Loucy (cell line): ENCODE results near the gene ROBO4.

Source experiments
- H2AFZ ChIP-seq: fragments of 200-600 bp; sonication (generic); 2 replicates; pipeline ENCODE4 v1.6.0; 2016; ENCODE audit warnings: antibody characterized with exemption, mild to moderate bottlenecking, low read length, moderate library complexity
- H3F3A ChIP-seq: fragments of 200-600 bp; 2 replicates; pipeline ENCODE4 v1.6.0; 2016; ENCODE audit warnings: antibody characterized with exemption, low read depth, mild to moderate bottlenecking
- H3K27me3 ChIP-seq: fragments of 200-600 bp; sonication (generic); 2 replicates; pipeline ENCODE4 v1.6.1; 2014; ENCODE audit warnings: low read length, mild to moderate bottlenecking; ENCODE audit not compliant: insufficient read depth, poor library complexity, severe bottlenecking
- H3K36me3 ChIP-seq: fragments of 200-600 bp; sonication (generic); 2 replicates; pipeline ENCODE4 v1.6.1; 2016; ENCODE audit warnings: low read length; ENCODE audit not compliant: insufficient read depth
- H3K4me1 ChIP-seq: fragments of 200-600 bp; sonication (generic); 2 replicates; pipeline ENCODE4 v1.5.1; 2014; ENCODE audit warnings: low read length, mild to moderate bottlenecking; ENCODE audit not compliant: insufficient read depth, poor library complexity, severe bottlenecking
- H3K4me2 ChIP-seq: fragments of 200-600 bp; sonication (generic); 2 replicates; pipeline ENCODE4 v1.6.0; 2014; ENCODE audit warnings: antibody characterized with exemption, low read length, low read depth, mild to moderate bottlenecking; ENCODE audit not compliant: poor library complexity, severe bottlenecking
- H3K4me3 ChIP-seq: fragments of 200-600 bp; sonication (generic); 2 replicates; pipeline ENCODE4 v1.5.1; 2014; ENCODE audit warnings: low read length, mild to moderate bottlenecking, mixed read lengths; ENCODE audit not compliant: poor library complexity, severe bottlenecking
- H3K79me2 ChIP-seq: fragments of 200-600 bp; sonication (generic); 2 replicates; pipeline ENCODE4 v1.6.1; 2014; ENCODE audit warnings: low read length; ENCODE audit not compliant: insufficient read depth
- H3K9ac ChIP-seq: fragments of 200-600 bp; sonication (generic); 2 replicates; pipeline ENCODE4 v1.6.0; 2014; ENCODE audit warnings: mild to moderate bottlenecking, low read depth, low read length, moderate library complexity; ENCODE audit not compliant: poor library complexity, severe bottlenecking
- H3K9me2 ChIP-seq: fragments of 200-600 bp; sonication (generic); replicated peaks from 2 replicates; pipeline ENCODE4 v1.6.1; 2016; ENCODE audit warnings: low read depth, low read length, mixed read lengths
- H3K9me3 ChIP-seq: fragments of 200-600 bp; sonication (generic); 2 replicates; pipeline ENCODE4 v1.6.1; 2014; ENCODE audit warnings: mild to moderate bottlenecking, antibody characterized with exemption, low read length, low read depth; ENCODE audit not compliant: insufficient read depth
- H4K20me1 ChIP-seq: fragments of 200-600 bp; sonication (generic); 2 replicates; pipeline ENCODE4 v1.6.0; 2014; ENCODE audit warnings: antibody characterized with exemption, low read length, mild to moderate bottlenecking; ENCODE audit not compliant: insufficient read depth, poor library complexity, severe bottlenecking
- CTCF ChIP-seq: fragments of 200-600 bp; sonication (generic); conservative IDR thresholded peaks from 2 replicates; pipeline ENCODE4 v1.5.1; 2014; ENCODE audit warnings: mild to moderate bottlenecking, antibody characterized with exemption, low read length
- EZH2phosphoT487 ChIP-seq: fragments of 200-600 bp; IDR thresholded peaks from 2 replicates; pipeline ENCODE4 v1.6.1; 2018; ENCODE audit warnings: antibody characterized with exemption, mild to moderate bottlenecking, moderate library complexity, borderline replicate concordance

ROBO4 gene

GRCh38 chr11:124917115-124917637, 19.5 kb upstream of the ROBO4 start:
- H4K20me1 ChIP-seq = no peaks in the 10 kb centered on the region
- H3K79me2 ChIP-seq = no peaks in the 10 kb centered on the region
- no peak overlapping the region for H3K4me2 ChIP-seq
- H3K9me3 ChIP-seq = no peaks in the 10 kb centered on the region
- H3F3A ChIP-seq = no peaks in the 10 kb centered on the region
- H3K36me3 ChIP-seq = no peaks in the 10 kb centered on the region
- H3K4me3 ChIP-seq = no peak overlapping the region
- H2AFZ ChIP-seq = 0 out of 2 replicates have a peak overlapping the region, but pooled peaks have one; percentile 49
- no peaks in the 10 kb centered on the region for H3K4me1 ChIP-seq
- TF ChIP-seq EZH2phosphoT487 = no peak
- no peak for TF ChIP-seq CTCF
- H3K9ac ChIP-seq = no peak overlapping the region
- no peaks in the 10 kb centered on the region for H3K27me3 ChIP-seq
- no peaks in the 10 kb centered on the region for H3K9me2 ChIP-seq

GRCh38 chr11:124916370-124916710, 18.7 kb upstream of the ROBO4 start:
- Histone ChIP-seq H3F3A (no peaks in the 10 kb centered on the region), H3K27me3 (no peaks in the 10 kb centered on the region), H3K79me2 (no peaks in the 10 kb centered on the region), H4K20me1 (no peaks in the 10 kb centered on the region), H3K9me2 (no peaks in the 10 kb centered on the region), H3K36me3 (no peaks in the 10 kb centered on the region), H3K4me3 (no peak overlapping the region), H3K9ac (no peak overlapping the region), H2AFZ (no peak overlapping the region), H3K4me1 (no peaks in the 10 kb centered on the region), H3K9me3 (0 out of 2 replicates have a peak, but pooled peaks cover 2% of the 10 kb centered on the region), H3K4me2 (no peak overlapping the region)
- TF ChIP-seq CTCF (no peak), EZH2phosphoT487 (no peak)

- H3K27me3 ChIP-seq = no peaks in the 10 kb centered on the region
- no peaks in the 10 kb centered on the region for H3K36me3 ChIP-seq
- no peak; the same call in 1 of the 2 replicates for TF ChIP-seq CTCF
- no peak for TF ChIP-seq EZH2phosphoT487
These were observed 18.1 kb upstream of the ROBO4 start for GRCh38 chr11:124915541-124916369.

More at GRCh38 chr11:124915541-124916369, 18.1 kb upstream of the ROBO4 start:
- Histone ChIP-seq H3K9ac (no peak overlapping the region), H3K9me2 (no peaks in the 10 kb centered on the region), H2AFZ (no peak overlapping the region), H3K4me3 (no peak overlapping the region), H3K4me2 (no peak overlapping the region), H3K9me3 (0 out of 2 replicates have a peak, but pooled peaks cover 3% of the 10 kb centered on the region), H3F3A (no peaks in the 10 kb centered on the region), H4K20me1 (no peaks in the 10 kb centered on the region), H3K79me2 (no peaks in the 10 kb centered on the region), H3K4me1 (no peaks in the 10 kb centered on the region)
